SK-N-SH (cell line): ENCODE data around the gene PHPT1.

Experiments
- GABPA ChIP-seq: IDR thresholded peaks from 2 replicates; pipeline ENCODE4 v1.4.0; 2012; ENCODE audit warnings: low read depth, mild to moderate bottlenecking
- RAD21 ChIP-seq: IDR thresholded peaks from 2 replicates; pipeline ENCODE4 v1.6.1; 2012; ENCODE audit warnings: mild to moderate bottlenecking, low read length
- YY1 ChIP-seq: IDR thresholded peaks from 2 replicates; pipeline ENCODE4 v1.4.0; 2012; ENCODE audit warnings: low read depth, mild to moderate bottlenecking
- TF ChIP-seq, protein P1 (sequence below): fragments of 200-600 bp; sonication (generic); IDR thresholded peaks from 2 replicates; pipeline ENCODE4 v1.6.1; 2017; ENCODE audit warnings: antibody characterized with exemption, mild to moderate bottlenecking, moderate library complexity

DNA sequence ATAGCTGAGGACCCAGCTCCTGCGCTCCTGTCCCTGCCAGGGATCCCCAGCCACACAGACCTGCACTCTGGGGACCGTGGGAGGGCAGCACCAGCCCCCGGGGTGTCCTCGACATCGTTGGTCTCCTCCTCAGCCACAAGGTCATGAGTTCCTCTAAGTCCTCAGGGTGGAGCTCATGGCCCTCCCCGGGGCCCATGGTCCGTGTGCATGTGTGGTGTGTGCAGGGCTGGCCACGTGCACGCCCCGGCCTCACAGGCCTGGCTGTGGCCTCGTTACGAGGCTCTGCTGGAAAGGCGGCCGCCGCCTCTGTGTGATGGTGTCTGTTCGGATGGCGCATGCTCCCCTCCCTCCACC lies 23.0 kb upstream of the PHPT1 start:
- TF ChIP-seq, protein P1, sequence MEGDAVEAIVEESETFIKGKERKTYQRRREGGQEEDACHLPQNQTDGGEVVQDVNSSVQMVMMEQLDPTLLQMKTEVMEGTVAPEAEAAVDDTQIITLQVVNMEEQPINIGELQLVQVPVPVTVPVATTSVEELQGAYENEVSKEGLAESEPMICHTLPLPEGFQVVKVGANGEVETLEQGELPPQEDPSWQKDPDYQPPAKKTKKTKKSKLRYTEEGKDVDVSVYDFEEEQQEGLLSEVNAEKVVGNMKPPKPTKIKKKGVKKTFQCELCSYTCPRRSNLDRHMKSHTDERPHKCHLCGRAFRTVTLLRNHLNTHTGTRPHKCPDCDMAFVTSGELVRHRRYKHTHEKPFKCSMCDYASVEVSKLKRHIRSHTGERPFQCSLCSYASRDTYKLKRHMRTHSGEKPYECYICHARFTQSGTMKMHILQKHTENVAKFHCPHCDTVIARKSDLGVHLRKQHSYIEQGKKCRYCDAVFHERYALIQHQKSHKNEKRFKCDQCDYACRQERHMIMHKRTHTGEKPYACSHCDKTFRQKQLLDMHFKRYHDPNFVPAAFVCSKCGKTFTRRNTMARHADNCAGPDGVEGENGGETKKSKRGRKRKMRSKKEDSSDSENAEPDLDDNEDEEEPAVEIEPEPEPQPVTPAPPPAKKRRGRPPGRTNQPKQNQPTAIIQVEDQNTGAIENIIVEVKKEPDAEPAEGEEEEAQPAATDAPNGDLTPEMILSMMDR = no peak
- TF ChIP-seq YY1 (no peak), GABPA (no peak), RAD21 (no peak)
